Spinal cord (tissue), 10 donors: ENCODE measurements around the gene SPECC1. TPM values are rescaled to one million over a fixed set of nuclear protein-coding genes. Genes with fewer than 3 reads are reported as not detected.

Experiments used
- DNase-seq, 6 donors: peaks; one replicate each; pipeline versions ENCODE4 v3.0.0 to v3.0.0-alpha.2; 2013 to 2015; ENCODE audit warnings: low spot score in 6 of 6, low read depth in 4 of 6
- H3K27ac ChIP-seq: one replicate; pipeline ENCODE4 v1.5.1; 2013; ENCODE audit warnings: low read depth, low read length, control low read depth
- H3K27me3 ChIP-seq: one replicate; pipeline ENCODE4 v1.6.1; 2013; ENCODE audit warnings: low read length; ENCODE audit not compliant: control insufficient read depth, insufficient read depth
- H3K36me3 ChIP-seq: one replicate; pipeline ENCODE4 v1.6.1; 2013; ENCODE audit warnings: low read length; ENCODE audit not compliant: control insufficient read depth, insufficient read depth
- H3K4me1 ChIP-seq: one replicate; pipeline ENCODE4 v1.6.1; 2013; ENCODE audit warnings: low read length; ENCODE audit not compliant: control insufficient read depth, insufficient read depth
- H3K4me3 ChIP-seq: one replicate; pipeline ENCODE4 v1.5.1; 2013; ENCODE audit warnings: low read depth, low read length, control low read depth
- H3K9me3 ChIP-seq: one replicate; pipeline ENCODE4 v1.6.1; 2013; ENCODE audit warnings: low read length; ENCODE audit not compliant: control insufficient read depth, insufficient read depth
- WGBS: methylation state at CpG from one replicate; pipeline ENCODE4 v1.1.5; 2013; ENCODE audit warnings: missing lambda C conversion rate; ENCODE audit not compliant: insufficient coverage; 5-methylcytosine and 5-hydroxymethylcytosine counted together
- polyA plus RNA-seq, 2 donors: library from polyadenylated mRNA; unstranded; fragments of 120-200 nt; gene quantifications; one replicate each; pipeline ENCODE4 v1.2.1, GENCODE V29; 2013; ENCODE audit not compliant: insufficient read length in 2 of 2
- total RNA-seq, 2 donors: library from RNA; depleted of rRNA in 1 of 2; stranded (reverse); fragments of 120-200 nt in 1 of 2; fragments of >200 nt in 1 of 2; gene quantifications; one replicate each; pipeline versions ENCODE4 v1.2.3 to v1.2.4, GENCODE V29; 2013 to 2014
- donor health status: healthy.

The SPECC1 gene
- total and polyA plus RNA-seq, 4 donors: 45.6 to 52.1 (median 49.9) TPM

DNA sequence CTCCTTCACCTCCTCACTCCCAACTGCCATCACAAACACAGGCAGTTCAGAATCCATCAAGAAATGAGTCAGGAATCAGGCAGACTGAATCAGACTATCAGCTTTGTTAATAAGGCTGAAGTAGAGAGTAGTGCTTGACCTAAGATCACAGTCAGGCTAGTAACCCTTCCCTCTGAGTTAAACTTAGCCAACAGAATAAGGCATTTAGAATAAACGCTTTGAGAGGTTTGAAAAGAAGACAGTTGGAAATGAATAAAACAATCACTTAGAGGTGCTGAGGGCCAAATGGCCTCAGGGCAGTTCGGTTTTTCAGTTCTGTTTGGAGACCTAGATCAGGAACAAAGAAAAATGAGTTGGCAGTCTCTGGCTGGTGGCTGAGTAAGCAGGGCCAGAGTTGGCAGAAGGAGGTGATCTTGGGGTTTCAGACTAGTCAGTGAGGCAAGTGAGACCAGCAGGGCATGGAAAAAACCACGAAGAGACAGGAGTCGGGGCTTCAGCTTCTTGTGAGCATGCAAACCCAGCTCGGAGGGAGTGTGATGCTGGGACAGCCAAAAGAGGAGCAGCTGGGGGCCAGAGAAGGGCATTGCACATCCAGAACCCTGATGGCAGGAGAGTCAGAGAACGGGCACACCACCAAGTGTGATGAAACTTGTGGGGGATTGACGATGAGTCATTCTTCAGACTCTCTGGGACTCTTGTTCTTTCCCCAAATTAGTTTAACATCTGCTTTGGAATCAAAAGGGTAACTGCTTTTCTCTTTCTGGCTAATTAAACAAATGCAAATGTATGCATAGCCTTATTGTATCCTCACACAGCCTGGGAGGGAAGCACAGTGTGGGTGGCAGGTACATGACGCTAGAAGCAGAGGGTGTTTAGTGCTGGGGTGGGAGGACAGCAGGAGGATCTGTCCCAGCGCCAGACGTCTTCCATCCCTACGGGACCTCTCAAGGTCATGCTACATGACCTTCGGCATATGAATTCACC is 54.8 kb downstream of the SPECC1 start:
- Histone ChIP-seq H3K4me3 (no peak overlapping the region), H3K36me3 (no peaks in the 10 kb centered on the region), H3K4me1 (peaks cover 8% of the 10 kb centered on the region), H3K9me3 (no peaks in the 10 kb centered on the region), H3K27me3 (no peaks in the 10 kb centered on the region), H3K27ac (no peak overlapping the region)
- peak in 2 of 6 donors; percentile 56 to 68 for DNase-seq
- WGBS: 27% methylated on average over 10 of the region's 12 CpGs

- Histone ChIP-seq H3K36me3 (no peaks in the 10 kb centered on the region), H3K4me1 (peaks cover 8% of the 10 kb centered on the region), H3K4me3 (no peak overlapping the region), H3K27ac (no peak overlapping the region), H3K27me3 (no peaks in the 10 kb centered on the region), H3K9me3 (no peaks in the 10 kb centered on the region)
- peak in 1 of 6 donors; percentile 47 for DNase-seq
- 36% methylated on average over 2 of the region's 4 CpGs for WGBS
These were observed 57.1 kb downstream of the SPECC1 start for GRCh38 chr17:20066253-20066652.

GRCh38 chr17:20067711-20068110 is 58.6 kb downstream of the SPECC1 start:
- H3K27me3 ChIP-seq: no peaks in the 10 kb centered on the region
- WGBS: no CpG with 5 or more reads among the region's 4 CpGs
- no peaks in the 10 kb centered on the region for H3K36me3 ChIP-seq
- DNase-seq: no peak
- peaks cover 12% of the 10 kb centered on the region for H3K4me1 ChIP-seq
- H3K9me3 ChIP-seq: no peaks in the 10 kb centered on the region
- no peak overlapping the region for H3K27ac ChIP-seq
- H3K4me3 ChIP-seq: no peak overlapping the region

- Histone ChIP-seq H3K4me1 (peaks cover 12% of the 10 kb centered on the region), H3K27me3 (no peaks in the 10 kb centered on the region), H3K4me3 (no peak overlapping the region), H3K9me3 (no peaks in the 10 kb centered on the region), H3K27ac (no peak overlapping the region), H3K36me3 (no peaks in the 10 kb centered on the region)
- no peak for DNase-seq
- no CpG with 5 or more reads among the region's 3 CpGs for WGBS
These were observed 59.3 kb downstream of the SPECC1 start for GRCh38 chr17:20068445-20068844.

GRCh38 chr17:20071824-20072691 is 62.9 kb downstream of the SPECC1 start:
- Histone ChIP-seq H3K36me3 (no peaks in the 10 kb centered on the region), H3K27me3 (no peaks in the 10 kb centered on the region), H3K4me3 (no peak overlapping the region), H3K4me1 (peaks cover 4% of the 10 kb centered on the region), H3K9me3 (no peaks in the 10 kb centered on the region), H3K27ac (no peak overlapping the region)
- 91% methylated on average over 2 of the region's 4 CpGs for WGBS
- DNase-seq: no peak

GRCh38 chr17:20072692-20072992 is 63.5 kb downstream of the SPECC1 start:
- peak in 1 of 6 donors; percentile 49 for DNase-seq
- Histone ChIP-seq H3K36me3 (no peaks in the 10 kb centered on the region), H3K4me1 (peaks cover 4% of the 10 kb centered on the region), H3K4me3 (no peak overlapping the region), H3K9me3 (no peaks in the 10 kb centered on the region), H3K27me3 (no peaks in the 10 kb centered on the region), H3K27ac (no peak overlapping the region)
- WGBS: 85% methylated on average over 3 of the region's 3 CpGs

DNA sequence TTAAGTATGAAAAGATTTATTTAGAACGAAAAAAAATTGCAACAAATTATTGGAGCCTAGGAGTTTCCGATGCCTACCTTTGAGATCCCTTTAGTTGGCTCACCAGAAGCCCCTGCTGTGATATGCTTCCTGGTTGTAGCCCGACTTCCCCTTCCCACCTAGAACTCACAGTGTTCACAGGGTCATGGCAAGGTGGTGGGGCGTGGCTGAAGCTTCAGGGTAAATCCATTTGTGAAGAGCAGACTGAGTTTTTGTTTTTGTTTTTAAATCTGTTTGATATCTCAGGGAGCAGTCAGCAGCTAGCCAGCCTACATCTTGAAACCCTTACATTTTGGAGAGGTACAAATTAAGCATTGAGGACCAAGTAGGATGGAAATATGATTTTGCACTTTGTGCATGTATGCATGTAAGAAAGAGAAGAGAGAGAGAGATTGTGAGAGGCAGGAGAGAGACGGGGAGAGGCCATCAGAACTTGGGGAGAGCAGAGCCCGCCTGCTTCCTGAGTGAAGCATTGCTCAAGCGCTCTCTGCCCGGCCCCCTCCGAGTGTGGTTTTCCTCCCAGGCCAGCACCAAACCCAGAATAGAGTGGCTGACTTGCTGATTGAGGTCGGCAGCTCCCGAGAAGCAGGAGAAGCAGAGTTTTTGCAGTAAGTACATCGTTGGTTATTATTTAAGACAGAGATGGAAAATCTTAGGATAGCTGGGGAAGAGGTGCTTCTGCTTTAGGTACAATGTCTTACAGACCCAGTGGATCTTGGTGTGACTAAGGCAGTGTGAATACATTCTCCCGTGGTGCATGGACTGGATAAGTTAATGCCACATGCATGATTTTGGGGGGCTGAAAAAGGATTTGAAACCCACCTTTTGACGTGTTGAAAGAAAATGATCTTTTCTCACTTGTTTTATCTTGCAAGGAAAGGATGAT is 64.2 kb downstream of the SPECC1 start:
- no peaks in the 10 kb centered on the region for H3K9me3 ChIP-seq
- no peak overlapping the region for H3K27ac ChIP-seq
- DNase-seq: no peak
- H3K36me3 ChIP-seq: no peaks in the 10 kb centered on the region
- no peaks in the 10 kb centered on the region for H3K27me3 ChIP-seq
- 74% methylated on average over 10 of the region's 14 CpGs for WGBS
- peaks cover 4% of the 10 kb centered on the region for H3K4me1 ChIP-seq
- H3K4me3 ChIP-seq: no peak overlapping the region

DNA sequence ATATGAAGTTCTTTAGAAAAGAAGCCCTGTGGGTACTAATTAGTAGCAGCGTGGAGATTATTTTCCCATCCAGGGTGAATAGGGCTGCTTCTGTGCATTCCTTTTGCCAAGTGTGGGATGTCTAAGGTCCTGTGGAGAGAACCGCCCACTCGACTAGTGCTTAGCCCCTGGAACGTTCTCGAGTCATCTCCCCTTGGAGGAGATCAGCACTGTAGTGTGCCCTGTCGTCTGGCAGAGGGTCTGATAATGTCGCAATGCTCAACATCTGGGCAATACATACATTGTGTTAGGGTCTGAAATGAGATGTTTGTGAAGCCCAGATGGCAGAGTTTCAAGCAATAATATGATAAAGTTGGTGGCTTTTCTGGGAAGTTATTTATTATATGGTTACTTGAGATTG is 64.8 kb downstream of the SPECC1 start:
- no peak for DNase-seq
- Histone ChIP-seq H3K4me3 (peak overlapping the region; percentile 4), H3K27ac (no peak overlapping the region), H3K27me3 (no peaks in the 10 kb centered on the region), H3K9me3 (no peaks in the 10 kb centered on the region), H3K4me1 (peaks cover 4% of the 10 kb centered on the region), H3K36me3 (no peaks in the 10 kb centered on the region)
- 48% methylated on average over 4 of the region's 7 CpGs for WGBS

- H3K27ac ChIP-seq: no peak overlapping the region
- H3K36me3 ChIP-seq: no peaks in the 10 kb centered on the region
- H3K4me3 ChIP-seq: no peak overlapping the region
- 78% methylated on average over 2 of the region's 3 CpGs for WGBS
- peaks cover 4% of the 10 kb centered on the region for H3K4me1 ChIP-seq
- no peaks in the 10 kb centered on the region for H3K27me3 ChIP-seq
- no peak for DNase-seq
- no peaks in the 10 kb centered on the region for H3K9me3 ChIP-seq
These were observed 65.3 kb downstream of the SPECC1 start for GRCh38 chr17:20074489-20074888.
